GM21381 (cell line): ENCODE measurements around the gene WNT2.
"Not testable (repeated sequence)": the region's sequence is repeated elsewhere in the genome, so short reads cannot be mapped to it uniquely, and the experiment has no call there.

Source experiments
- ATAC-seq: cut with Tn5 transposase; IDR thresholded peaks from one replicate; pipeline ENCODE4 v1.9.1; 2021; ENCODE audit warnings: mild to moderate bottlenecking, moderate library complexity; ENCODE audit not compliant: unreplicated experiment

Gene WNT2

GRCh38 chr7:117312593-117313580 is 10.0 kb downstream of the WNT2 start:
- no peak for ATAC-seq

GRCh38 chr7:117308891-117309290 is 14.0 kb downstream of the WNT2 start:
- ATAC-seq = no peak

GRCh38 chr7:117302396-117302795 is 20.5 kb downstream of the WNT2 start:
- ATAC-seq = no peak

GRCh38 chr7:117300506-117300905 is 22.4 kb downstream of the WNT2 start:
- ATAC-seq = not testable (repeated sequence)

GRCh38 chr7:117297606-117298005 is 25.3 kb downstream of the WNT2 start:
- no peak for ATAC-seq

GRCh38 chr7:117296066-117296465 is 26.8 kb downstream of the WNT2 start:
- no peak for ATAC-seq

GRCh38 chr7:117285826-117286225 is 37.0 kb downstream of the WNT2 start:
- ATAC-seq = no peak

- no peak for ATAC-seq
These were observed 38.2 kb downstream of the WNT2 start for GRCh38 chr7:117284692-117285091.

- no peak for ATAC-seq
These were observed 39.1 kb downstream of the WNT2 start for GRCh38 chr7:117283779-117284178.

- no peak for ATAC-seq
These were observed 39.5 kb downstream of the WNT2 start for GRCh38 chr7:117283371-117283770.

GRCh38 chr7:117282239-117282812 is 40.5 kb downstream of the WNT2 start:
- no peak for ATAC-seq

- no peak for ATAC-seq
These were observed 41.3 kb downstream of the WNT2 start for GRCh38 chr7:117281562-117281961.

GRCh38 chr7:117279931-117280557 is 42.8 kb downstream of the WNT2 start:
- no peak for ATAC-seq

GRCh38 chr7:117279203-117279602 is 43.7 kb downstream of the WNT2 start:
- no peak for ATAC-seq

GRCh38 chr7:117278040-117278439 is 44.8 kb downstream of the WNT2 start:
- ATAC-seq = no peak

GRCh38 chr7:117277576-117277975 is 45.3 kb downstream of the WNT2 start:
- no peak for ATAC-seq

GRCh38 chr7:117274951-117275350 is 47.9 kb downstream of the WNT2 start:
- ATAC-seq = no peak

- ATAC-seq = no peak
These were observed 49.0 kb downstream of the WNT2 start for GRCh38 chr7:117273814-117274225.

GRCh38 chr7:117273325-117273724 is 49.5 kb downstream of the WNT2 start:
- no peak for ATAC-seq

- ATAC-seq = no peak
These were observed 50.7 kb downstream of the WNT2 start for GRCh38 chr7:117272017-117272759.

GRCh38 chr7:117271566-117271965 is 51.3 kb downstream of the WNT2 start:
- ATAC-seq = no peak
